GM18858 (cell line): ENCODE results near the gene QPRT.
"Not testable (repeated sequence)": the region's sequence is repeated elsewhere in the genome, so short reads cannot be mapped to it uniquely, and the experiment has no call there.

ENCODE experiments used
- ATAC-seq: cut with Tn5 transposase; IDR thresholded peaks from one replicate; pipeline ENCODE4 v1.9.1; 2021; ENCODE audit not compliant: unreplicated experiment

QPRT gene

GRCh38 chr16:29689490-29690351 lies 10.7 kb downstream of the QPRT start:
- ATAC-seq: not testable (repeated sequence)

GRCh38 chr16:29692606-29693005 lies 13.6 kb downstream of the QPRT start:
- ATAC-seq: not testable (repeated sequence)

- no peak for ATAC-seq
These were observed 15.6 kb downstream of the QPRT start for GRCh38 chr16:29694384-29695195.

GRCh38 chr16:29695675-29696074 lies 16.7 kb downstream of the QPRT start:
- ATAC-seq: not testable (repeated sequence)

GRCh38 chr16:29696881-29697331 lies 17.9 kb downstream of the QPRT start:
- ATAC-seq: no peak

- ATAC-seq: no peak
These were observed 18.4 kb downstream of the QPRT start for GRCh38 chr16:29697391-29697790.

GRCh38 chr16:29698042-29698441 lies 19.1 kb downstream of the QPRT start:
- no peak for ATAC-seq

GRCh38 chr16:29698484-29699323 lies 19.7 kb downstream of the QPRT start:
- no peak for ATAC-seq

- ATAC-seq: no peak
These were observed 20.6 kb downstream of the QPRT start for GRCh38 chr16:29699324-29700219.

GRCh38 chr16:29700253-29700987 lies 21.4 kb downstream of the QPRT start:
- ATAC-seq: no peak

GRCh38 chr16:29701214-29701555 lies 22.2 kb downstream of the QPRT start:
- no peak for ATAC-seq

- no peak for ATAC-seq
These were observed 23.3 kb downstream of the QPRT start for GRCh38 chr16:29702269-29702668.

- no peak for ATAC-seq
These were observed 26.1 kb downstream of the QPRT start for GRCh38 chr16:29705030-29705429.

- not testable (repeated sequence) for ATAC-seq
These were observed 28.2 kb downstream of the QPRT start for GRCh38 chr16:29707160-29707559.

GRCh38 chr16:29708917-29709600 lies 30.1 kb downstream of the QPRT start:
- no peak for ATAC-seq

- ATAC-seq: not testable (repeated sequence)
These were observed 30.7 kb downstream of the QPRT start for GRCh38 chr16:29709657-29710056.

- ATAC-seq: no peak
These were observed 31.5 kb downstream of the QPRT start for GRCh38 chr16:29710227-29711219.

GRCh38 chr16:29712809-29713208 lies 33.8 kb downstream of the QPRT start:
- ATAC-seq: no peak
